Activated CD8-positive, alpha-beta memory T cell treated with anti-CD3 and anti-CD28 coated beads for 48 hours (primary cell): ENCODE measurements around the gene TEX264.

Source experiments
- DNase-seq, 3 experiments: peaks; one replicate each; pipeline ENCODE4 v3.0.0-alpha.2; 2020; ENCODE audit warnings: low read depth in 2 of 3, low spot score in 2 of 3

Gene TEX264

GRCh38 chr3:51673802-51674654, 3.0 kb downstream of the TEX264 start:
- no peak for DNase-seq

GRCh38 chr3:51675201-51675611, 4.2 kb downstream of the TEX264 start:
- no peak for DNase-seq

GRCh38 chr3:51676102-51676640, 5.1 kb downstream of the TEX264 start:
- DNase-seq = no peak

GRCh38 chr3:51677358-51677757, 6.3 kb downstream of the TEX264 start:
- DNase-seq = no peak

GRCh38 chr3:51678186-51678585, 7.1 kb downstream of the TEX264 start:
- DNase-seq = no peak

- DNase-seq = no peak
These were observed 7.6 kb downstream of the TEX264 start for GRCh38 chr3:51678641-51679040.

- DNase-seq = no peak
These were observed 8.3 kb downstream of the TEX264 start for GRCh38 chr3:51679318-51679717.

GRCh38 chr3:51679777-51680176, 8.7 kb downstream of the TEX264 start:
- DNase-seq = no peak

- DNase-seq = no peak
These were observed 9.1 kb downstream of the TEX264 start for GRCh38 chr3:51680196-51680595.

- no peak for DNase-seq
These were observed 9.7 kb downstream of the TEX264 start for GRCh38 chr3:51680663-51681230.

- DNase-seq = no peak
These were observed 10.4 kb downstream of the TEX264 start for GRCh38 chr3:51681453-51681852.

GRCh38 chr3:51682079-51682478, 11.0 kb downstream of the TEX264 start:
- DNase-seq = peak in 2 of 3 experiments; percentile 34 to 40

GRCh38 chr3:51682526-51682925, 11.5 kb downstream of the TEX264 start:
- DNase-seq = no peak

GRCh38 chr3:51683566-51683965, 12.5 kb downstream of the TEX264 start:
- DNase-seq = no peak

GRCh38 chr3:51684971-51685751, 14.1 kb downstream of the TEX264 start:
- DNase-seq = no peak

GRCh38 chr3:51686056-51686455, 15.0 kb downstream of the TEX264 start:
- no peak for DNase-seq

- peak in 2 of 3 experiments; percentile 59 to 66 for DNase-seq
These were observed 15.6 kb downstream of the TEX264 start for GRCh38 chr3:51686512-51687215.

- DNase-seq = no peak
These were observed 16.6 kb downstream of the TEX264 start for GRCh38 chr3:51687431-51688205.

GRCh38 chr3:51688206-51688600, 17.2 kb downstream of the TEX264 start:
- DNase-seq = no peak

GRCh38 chr3:51691021-51691420, 20.0 kb downstream of the TEX264 start:
- DNase-seq = no peak
